Forelimb muscle (tissue), 1 donor: Measurements from ENCODE around the gene GABRR2. TPM values are rescaled to one million over a fixed set of nuclear protein-coding genes. Genes with fewer than 3 reads are reported as not detected.
A peak's percentile ranks its signal among the peaks of the same experiment; 100 is the strongest.

Experiments
- DNase-seq: peaks from one replicate; pipeline ENCODE4 v3.0.0-alpha.2; 2013; ENCODE audit warnings: low read depth
- polyA plus RNA-seq: library from polyadenylated mRNA; unstranded; fragments of 120-200 nt; gene quantifications from one replicate; pipeline ENCODE4 v1.2.1, GENCODE V29; 2013; ENCODE audit not compliant: insufficient read length

GABRR2 gene
- polyA plus RNA-seq = 2.0 TPM

DNA sequence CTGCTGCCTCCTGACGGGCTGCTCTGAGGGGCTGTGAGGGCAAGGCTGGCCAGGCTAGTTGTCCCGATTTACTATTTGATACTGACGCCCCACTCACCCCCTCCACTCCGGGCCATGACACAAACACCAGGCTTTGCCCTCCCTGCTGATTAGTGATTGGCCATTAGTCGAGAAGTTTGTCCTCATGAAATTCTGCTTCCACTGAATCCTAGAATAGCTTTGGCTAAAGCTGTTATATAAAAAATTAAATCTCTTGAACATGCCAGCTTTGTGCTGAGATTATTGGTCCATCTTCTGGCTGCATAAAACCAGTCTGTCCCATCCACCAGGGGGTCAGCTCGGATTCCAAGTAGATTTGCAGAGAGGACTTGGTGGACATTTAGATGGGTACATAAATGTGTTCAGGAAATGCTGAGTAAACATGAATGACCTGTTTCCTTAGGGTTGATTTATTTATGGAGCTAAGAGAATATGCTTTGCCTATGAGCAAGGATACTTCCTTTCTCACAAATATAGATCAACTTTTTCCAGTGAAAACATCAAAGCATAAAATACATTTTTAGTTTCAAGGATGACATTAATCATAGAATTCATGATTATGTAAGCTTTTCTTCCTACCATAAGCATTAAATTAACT lies at the start of gene GABRR2:
Gene GABRR2 (minus strand): TSS at position 51 of the 637 bp plus-strand sequence. CDS start 134 bp downstream, outside the sequence.
- no peak for DNase-seq

DNA sequence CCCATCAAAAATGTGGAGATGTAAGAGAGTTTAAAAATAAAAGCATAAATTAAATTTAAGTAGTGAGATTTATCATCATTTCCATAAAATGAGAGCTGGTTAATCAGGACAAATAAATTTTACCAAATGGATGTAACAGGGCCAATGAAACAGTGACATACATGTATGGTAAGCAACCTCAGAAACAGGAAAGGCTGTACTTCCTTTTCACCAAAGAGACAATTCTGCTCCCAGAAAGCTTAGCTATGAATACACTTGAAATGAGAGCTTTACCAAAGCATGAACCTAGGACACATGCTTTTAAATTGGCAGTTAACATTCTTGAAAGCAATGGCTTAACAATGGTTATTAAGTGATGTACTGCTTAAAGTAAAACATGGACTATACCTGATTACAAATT lies 49.5 kb upstream of the GABRR2 start:
- DNase-seq = no peak

DNA sequence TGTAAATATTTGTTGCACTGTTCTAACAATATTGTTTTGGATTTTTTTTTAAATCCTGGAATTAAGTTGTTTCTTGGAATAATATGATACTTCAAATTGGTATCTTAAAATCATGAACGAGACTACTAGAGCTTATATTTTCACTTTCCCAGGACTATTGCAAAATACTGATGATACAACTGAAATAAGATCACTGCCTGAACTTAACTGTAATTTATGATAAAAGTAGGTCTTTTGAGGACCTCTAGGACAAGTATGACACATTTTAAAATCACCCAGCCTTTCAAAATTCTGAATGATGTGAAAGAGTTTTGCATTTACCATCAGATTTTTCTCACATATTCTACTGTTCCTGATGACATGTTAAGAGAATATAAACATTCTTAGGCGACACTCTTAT lies 46.1 kb upstream of the GABRR2 start:
- no peak for DNase-seq

GRCh38 chr6:89360415-89360999 lies 45.4 kb upstream of the GABRR2 start:
- DNase-seq = no peak

DNA sequence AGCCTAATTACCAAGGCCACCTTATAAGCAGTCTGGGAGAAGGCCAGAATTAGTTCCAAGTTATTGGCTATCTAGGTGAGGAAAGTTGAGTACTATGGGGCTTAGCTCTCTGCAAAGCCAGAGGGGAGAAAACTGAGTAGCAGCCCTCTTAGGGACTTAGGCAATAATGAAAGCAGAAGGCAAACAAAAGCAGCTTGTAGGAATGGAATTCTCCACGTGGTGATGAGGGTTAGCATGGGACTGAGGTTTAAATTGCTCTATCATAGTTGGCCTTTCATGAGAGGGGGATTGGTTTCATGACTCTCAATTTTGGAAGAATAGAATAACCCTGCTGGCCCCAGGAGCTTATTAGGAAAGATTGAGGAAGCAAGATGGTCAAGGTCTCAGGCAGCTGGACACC lies 44.5 kb upstream of the GABRR2 start:
- DNase-seq = no peak

GRCh38 chr6:89357390-89357789 lies 42.3 kb upstream of the GABRR2 start:
- DNase-seq = no peak

GRCh38 chr6:89356642-89357170 lies 41.6 kb upstream of the GABRR2 start:
- DNase-seq = no peak

DNA sequence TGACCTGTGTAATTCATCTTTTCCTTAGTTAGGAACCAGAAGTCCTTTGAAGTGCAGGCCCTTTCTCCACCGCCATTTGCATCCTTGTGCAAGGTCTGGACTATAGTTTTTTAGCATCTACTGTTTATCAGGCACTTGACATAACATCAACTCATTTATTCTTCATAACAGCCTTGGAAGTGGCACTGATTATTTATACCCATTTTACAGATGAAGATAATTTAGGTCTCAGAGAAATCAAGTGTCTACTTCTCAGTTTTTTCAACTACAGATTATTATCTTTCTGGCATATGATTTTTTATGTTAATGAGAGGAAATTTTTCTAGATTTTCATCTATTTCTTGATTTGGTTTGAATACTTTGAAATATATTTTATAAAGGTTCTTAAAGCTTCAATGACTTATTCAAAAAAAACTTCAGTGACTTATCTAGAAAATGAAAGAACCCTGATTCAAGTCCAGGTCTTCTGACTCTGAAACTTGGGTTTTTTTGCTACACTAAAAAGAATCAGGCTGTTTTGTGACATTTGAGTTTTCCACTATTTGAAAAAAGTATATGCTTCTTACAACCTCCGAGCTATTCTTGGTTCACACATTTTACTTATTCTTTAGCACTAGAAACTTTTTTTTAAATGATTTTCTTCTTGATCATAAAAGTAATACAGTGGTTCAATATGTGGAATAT lies 40.6 kb upstream of the GABRR2 start:
- DNase-seq = no peak

GRCh38 chr6:89353702-89354392 lies 38.7 kb upstream of the GABRR2 start:
- DNase-seq = no peak

GRCh38 chr6:89353118-89353556 lies 38.0 kb upstream of the GABRR2 start:
- DNase-seq = no peak

DNA sequence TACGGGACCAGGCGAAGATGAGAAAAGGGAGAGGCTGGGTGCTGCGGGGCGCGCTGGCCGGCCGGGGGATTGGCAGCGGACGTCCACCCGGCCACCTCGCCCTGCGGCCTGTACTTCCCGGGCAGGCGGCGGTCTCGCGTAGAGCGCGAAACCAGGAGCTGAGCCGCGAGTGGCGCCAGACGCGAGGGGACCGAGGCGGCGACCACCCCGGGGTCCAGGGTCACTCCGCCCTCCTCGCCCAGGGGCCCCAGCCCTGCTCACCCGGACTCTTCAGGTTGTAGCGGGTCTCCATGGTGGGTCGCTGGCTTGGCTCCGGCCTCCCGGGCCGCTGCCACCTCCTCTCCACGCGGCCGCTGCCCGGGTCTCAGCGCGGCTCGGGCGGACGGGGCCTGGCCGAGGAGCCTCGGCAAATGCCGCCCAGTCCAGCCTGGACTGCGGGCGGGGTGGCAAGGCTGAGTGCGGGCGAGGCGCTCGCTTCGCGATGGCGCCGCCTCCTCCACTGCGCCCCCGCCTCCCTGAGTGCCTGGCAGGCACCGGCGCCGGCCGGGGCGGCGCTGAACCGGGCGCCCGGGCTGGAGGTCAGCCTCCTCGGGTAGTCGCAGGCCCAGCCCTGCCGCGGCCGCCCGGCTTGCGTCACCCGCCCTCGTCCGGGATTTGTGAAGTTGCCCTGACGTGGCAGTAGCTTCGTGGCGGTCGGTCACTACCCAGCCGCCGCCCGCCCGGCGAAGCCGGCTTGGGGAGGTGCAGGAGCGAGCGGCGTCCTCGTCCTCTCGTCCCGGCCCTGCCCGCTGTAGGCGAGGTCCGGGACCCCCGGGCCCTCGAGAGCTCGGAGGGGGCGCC lies 37.4 kb upstream of the GABRR2 start, which contains the start of gene UBE2J1:
Gene UBE2J1 (minus strand): TSS at position 445 of the 840 bp plus-strand sequence. CDS start 153 bp downstream, at position 292.
- DNase-seq = peak; percentile 66

GRCh38 chr6:89351671-89352277 lies 36.7 kb upstream of the GABRR2 start:
- no peak for DNase-seq

DNA sequence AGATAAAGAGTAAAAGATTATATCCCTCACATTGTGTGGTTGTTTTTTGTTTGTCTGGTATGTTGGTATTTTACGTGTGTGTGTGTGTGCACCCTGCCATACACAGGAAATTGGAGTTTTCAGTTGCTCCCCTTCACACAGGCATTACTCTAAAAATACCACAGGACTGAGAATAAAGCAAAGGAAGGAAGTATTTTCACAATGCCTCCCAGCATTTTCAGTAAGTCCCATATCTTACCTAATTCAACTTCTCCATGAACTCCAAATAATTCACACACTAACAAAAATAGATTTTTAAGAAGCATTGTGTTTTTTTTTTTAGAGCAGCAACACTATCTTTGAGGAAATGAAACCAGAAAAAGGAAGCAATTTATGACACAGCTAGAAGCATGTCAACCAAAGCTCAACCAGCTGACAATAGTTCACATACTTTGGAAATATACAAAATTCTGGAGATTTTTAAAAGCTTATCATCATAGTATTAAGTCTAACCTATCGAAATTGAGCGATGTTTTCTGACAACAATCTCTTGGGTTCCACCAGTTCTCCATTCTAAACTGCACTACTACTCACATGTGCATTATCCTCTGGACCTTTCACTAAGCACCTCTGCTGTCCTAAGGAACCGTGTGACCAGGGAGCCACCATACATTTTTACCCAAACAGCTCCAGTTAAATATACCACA lies 35.3 kb upstream of the GABRR2 start:
- no peak for DNase-seq

- DNase-seq = no peak
Measured at GRCh38 chr6:89348372-89348771, 33.3 kb upstream of the GABRR2 start.

GRCh38 chr6:89347825-89348224 lies 32.7 kb upstream of the GABRR2 start:
- DNase-seq = no peak

DNA sequence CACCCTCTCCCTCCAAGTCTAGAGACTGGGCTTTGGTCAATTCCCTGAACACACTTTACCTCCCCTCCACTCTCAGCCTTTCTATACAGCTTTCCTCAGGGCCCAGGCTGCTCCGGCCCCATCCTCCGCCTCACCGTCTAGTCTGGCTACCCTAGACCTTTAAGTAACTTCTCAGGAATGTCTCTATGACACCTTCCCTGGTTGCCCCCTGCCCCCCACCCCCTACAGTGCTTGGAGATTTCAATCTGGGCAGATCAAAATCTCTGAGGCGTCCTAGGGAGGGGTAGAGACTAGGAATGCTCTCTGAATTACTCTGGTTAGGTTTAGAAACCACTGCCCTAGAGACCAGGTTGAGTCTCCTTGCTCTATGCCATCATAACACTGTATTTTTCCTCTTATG lies 31.3 kb upstream of the GABRR2 start:
- DNase-seq = no peak

- no peak for DNase-seq
Measured at GRCh38 chr6:89339565-89339964, 24.5 kb upstream of the GABRR2 start.

GRCh38 chr6:89335164-89335563 lies 20.1 kb upstream of the GABRR2 start:
- DNase-seq = no peak

DNA sequence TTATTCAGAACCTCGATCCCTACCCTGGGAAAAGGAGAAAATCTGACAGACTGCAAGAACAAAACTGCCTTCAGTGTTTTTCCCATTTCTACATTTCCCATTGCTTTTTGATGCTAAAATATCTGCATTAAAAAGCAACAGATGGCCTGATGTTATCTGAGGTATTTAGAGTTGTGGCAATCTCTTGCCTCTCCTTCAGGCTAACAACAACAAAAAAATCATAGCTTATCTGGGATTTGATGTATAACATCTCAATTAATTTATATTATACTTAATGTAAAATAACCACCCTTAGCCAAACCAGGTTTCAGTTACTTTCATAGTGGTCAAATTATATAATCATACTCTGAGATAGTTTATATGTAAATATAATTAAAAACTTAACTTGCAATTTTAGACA lies 15.8 kb upstream of the GABRR2 start:
- no peak for DNase-seq

DNA sequence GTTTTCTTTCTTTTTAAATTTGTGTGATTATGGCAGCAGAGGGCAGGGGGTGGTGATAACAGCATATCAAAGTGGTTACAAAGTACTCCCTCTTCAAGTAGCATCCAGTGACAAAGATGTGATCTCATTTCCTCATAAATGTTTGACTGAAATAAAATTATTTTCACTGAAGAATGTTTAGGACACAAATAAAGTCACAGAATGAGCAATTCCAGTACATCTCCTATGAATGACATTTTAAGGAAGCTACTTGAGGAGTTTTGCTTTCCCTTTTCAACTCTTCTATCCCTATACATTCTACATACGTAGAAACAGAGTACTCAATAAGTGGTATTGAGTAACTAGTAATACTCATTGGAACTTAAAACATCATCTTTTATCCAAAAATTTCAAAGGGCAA lies 13.9 kb upstream of the GABRR2 start:
- DNase-seq = no peak
